Measurements from ENCODE around the gene TUBG2.
A peak's percentile ranks its signal among the peaks of the same experiment; 100 is the strongest.
"Not testable (repeated sequence)": the region's sequence is repeated elsewhere in the genome, so short reads cannot be mapped to it uniquely, and the experiment has no call there.

Gene TUBG2

DNA sequence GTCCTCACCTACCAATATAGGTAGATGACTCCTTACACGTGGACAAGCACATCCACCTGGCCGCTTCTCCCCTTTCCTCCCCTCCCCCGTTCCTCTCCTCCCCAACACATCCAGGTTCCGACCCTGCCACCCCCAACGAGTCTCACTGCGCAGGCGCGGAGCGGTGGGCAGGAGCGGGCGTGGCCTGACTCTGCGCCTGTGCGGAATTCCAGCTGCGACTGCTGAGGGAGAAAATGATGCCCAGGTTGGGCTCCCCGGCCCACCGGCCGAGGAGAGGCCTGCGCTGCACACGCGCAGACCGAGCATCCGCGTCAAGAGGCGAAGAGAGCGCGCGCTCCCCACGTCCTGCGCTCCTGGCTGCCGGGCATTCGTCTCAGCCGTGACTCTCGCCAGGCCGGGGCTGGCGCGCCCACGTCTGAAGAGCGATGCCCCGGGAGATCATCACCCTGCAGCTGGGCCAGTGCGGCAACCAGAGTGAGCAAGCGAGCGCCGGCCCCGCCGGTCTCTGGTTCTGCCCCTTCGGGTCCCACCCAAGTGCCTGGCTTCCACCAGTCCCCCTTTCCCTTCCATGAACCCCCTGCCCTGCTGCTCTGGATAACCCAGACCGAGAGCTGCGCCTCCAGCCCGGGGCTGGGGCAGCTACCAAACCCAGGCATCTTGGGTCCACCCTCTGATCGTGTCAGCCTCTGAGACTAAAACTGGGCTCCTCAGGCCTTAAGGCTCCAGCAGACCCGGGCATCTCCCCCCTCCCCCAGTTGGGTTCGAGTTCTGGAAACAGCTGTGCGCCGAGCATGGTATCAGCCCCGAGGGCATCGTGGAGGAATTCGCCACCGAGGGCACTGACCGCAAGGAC is at the start of gene TUBG2:
Gene TUBG2, plus strand, starts transcription at position 206 of the 853 bp plus-strand sequence. Its CDS starts 220 bp downstream, at position 426.
- peak; percentile 53 for DNase-seq (ENCODE audit: low read depth)

DNA sequence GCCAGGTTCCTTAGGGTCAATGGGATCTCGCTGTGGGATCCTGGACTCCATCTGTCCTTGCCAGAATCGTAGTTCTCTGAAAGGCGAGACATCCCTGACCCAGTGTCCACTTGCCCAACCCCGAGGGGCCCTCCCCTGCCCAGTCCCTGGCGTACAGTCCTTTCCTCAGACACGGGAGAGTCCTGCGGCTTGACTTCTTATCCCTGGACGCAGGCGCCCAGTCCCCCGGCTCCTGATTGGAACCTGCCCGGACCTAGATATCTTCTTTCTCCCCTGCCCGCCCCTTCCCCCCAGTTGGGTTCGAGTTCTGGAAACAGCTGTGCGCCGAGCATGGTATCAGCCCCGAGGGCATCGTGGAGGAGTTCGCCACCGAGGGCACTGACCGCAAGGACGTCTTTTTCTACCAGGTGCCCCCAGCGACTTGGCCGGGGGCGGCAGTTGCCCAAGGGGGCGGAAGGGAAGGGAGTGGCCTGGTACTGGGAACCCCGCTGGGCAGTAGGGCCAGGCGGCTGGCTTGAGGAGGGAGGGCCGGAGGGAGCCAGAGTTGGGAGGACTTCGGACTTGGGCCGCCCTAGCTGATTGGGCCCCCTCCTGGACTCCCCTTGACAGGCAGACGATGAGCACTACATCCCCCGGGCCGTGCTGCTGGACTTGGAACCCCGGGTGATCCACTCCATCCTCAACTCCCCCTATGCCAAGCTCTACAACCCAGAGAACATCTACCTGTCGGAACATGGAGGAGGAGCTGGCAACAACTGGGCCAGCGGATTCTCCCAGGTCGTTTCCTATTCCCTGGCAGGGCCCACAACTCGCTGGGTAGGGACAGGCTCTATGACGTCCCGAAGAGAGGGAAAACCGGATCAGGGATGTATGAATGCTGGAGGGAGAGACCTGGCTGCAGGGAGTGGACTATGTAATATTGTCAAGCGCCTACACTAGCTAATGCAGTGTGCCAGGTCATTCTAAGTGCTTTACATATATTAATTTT is 49.0 kb upstream of the TUBG2 start:
- not testable (repeated sequence) for DNase-seq (ENCODE audit: low read depth)

DNA sequence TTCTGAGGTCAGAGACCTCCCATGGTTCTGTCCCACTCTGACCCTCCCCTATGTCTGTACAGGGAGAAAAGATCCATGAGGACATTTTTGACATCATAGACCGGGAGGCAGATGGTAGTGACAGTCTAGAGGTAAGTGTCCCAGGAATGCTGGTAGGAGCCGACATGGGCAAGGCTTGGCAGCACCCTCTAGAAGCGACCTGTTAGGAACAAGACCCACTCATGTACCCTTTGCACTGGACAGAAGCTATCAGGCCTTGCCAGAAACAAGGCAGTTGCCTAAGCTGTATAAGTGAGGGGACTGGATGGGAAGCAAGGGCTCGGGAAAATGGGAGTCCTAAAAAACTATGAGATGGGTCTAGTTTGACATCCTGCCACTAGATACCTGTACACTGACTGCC is 47.1 kb upstream of the TUBG2 start:
- no peak for DNase-seq (ENCODE audit: low read depth)

DNA sequence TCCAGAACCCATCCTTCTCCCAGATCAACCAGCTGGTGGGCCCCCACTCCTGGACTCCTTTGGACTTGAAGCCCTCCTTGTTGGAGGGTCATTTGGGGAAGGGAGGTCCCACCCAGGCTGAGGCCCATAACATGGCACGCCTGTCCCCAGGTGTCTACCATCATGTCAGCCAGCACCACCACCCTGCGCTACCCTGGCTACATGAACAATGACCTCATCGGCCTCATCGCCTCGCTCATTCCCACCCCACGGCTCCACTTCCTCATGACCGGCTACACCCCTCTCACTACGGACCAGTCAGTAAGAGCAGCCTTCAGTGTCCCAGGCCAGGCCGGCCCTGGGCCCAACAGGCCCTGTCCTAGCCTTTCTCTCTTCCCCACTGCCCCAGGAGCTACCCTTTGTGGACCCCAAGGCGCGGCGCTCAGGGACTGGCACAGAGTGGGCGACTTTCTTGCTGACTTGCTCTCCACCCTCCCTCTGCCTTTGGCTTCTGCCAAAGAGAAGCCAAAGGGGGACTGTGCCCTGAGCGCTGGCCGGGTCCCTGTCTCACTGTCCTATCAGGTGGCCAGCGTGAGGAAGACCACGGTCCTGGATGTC is 45.3 kb upstream of the TUBG2 start:
- no peak for DNase-seq (ENCODE audit: low read depth)

DNA sequence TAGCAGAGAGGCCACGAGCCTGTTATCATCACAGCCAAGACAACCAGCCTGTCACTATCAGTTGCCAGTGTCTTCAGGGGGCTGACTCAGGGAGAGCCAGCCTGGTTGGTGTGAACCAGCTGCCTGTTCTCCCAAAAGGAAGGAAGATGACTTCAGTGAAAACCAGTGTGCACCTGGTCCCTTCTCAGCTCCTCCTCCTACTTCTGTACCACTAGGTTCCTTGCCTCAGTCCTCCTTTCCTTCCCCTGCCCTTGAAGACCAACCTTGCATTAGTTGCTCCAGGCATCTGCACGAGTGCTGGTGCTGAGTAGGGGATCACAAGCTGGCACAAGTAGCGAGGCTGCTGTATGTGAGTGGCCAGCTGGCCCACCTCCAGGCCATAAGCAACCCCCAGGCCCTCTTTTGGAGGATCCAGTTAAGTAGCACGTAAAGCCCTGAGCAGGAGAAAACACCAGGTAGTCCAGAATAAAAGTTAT is 41.1 kb upstream of the TUBG2 start:
- no peak for DNase-seq (ENCODE audit: low read depth)

DNA sequence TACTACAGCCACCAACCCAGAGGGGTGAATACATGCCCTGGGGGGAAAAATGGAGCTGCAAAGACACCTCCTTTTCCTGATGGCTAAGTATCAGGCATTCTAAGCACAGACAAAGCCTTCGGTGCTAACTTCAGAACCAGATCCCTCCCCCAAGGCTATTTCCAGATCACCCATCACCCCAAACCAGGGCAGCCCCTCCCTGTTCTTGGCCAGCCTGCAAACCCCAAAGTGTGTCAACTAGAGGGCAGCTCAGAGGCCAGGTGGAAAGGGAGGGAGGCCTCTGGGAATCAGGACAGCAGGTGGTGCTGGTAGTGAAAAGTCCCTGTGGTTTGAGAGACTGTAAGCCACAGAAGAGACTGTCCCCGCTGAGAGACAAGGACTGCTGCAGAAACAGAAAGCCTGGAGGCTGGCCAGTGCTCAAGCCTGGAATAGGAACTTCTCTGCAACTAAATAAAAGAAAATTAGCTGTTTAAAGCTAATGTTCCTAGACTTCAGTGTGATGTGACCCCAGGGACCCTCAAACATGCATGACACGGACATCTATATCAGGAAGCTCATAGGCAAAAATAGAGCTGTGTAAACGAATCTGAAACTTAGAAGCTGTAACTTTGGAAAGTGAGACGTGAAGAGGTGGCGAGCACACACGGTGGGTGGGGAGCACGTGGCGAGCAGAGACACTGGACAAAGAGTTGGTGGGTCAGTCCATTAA is 40.5 kb upstream of the TUBG2 start:
- DNase-seq (ENCODE audit: low read depth) = no peak

DNA sequence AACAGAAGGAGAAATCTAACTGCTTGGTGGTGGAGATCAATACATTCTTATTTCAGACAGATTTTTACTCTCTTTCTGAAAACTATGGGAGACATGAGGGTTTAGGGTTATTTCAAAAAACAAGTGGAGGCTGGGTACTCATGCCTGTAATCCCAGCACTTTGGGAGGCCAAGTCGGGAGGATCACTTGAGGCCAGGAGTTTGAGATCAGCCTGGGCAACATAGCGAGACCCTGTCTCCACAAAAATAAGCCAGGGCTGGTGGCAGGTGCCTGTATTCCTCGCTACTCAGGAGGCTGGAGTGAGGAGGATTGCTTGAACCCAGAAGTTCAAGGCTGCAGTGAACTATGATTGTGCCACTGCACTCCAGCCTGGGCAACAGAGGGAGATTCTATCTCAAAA is 37.1 kb upstream of the TUBG2 start:
- not testable (repeated sequence) for DNase-seq (ENCODE audit: low read depth)

DNA sequence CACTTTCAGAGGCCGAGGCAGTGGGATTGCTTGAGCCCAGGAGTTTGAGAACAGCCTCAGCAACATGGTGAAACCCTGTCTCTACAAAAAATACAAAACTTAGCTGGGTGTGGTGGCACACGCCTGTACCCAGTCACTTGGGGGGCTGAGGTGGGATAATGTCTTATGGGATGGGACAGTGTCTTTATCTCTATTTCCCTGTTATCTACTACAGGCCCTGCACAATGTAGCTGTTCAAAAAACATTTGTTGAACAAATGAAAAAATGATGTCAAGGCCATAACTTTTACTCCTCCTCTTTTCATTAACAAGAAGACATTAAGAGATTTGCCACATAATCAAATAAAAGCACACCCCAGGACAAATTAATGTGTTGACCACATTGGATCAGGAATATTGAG is 35.8 kb upstream of the TUBG2 start:
- no peak for DNase-seq (ENCODE audit: low read depth)

DNA sequence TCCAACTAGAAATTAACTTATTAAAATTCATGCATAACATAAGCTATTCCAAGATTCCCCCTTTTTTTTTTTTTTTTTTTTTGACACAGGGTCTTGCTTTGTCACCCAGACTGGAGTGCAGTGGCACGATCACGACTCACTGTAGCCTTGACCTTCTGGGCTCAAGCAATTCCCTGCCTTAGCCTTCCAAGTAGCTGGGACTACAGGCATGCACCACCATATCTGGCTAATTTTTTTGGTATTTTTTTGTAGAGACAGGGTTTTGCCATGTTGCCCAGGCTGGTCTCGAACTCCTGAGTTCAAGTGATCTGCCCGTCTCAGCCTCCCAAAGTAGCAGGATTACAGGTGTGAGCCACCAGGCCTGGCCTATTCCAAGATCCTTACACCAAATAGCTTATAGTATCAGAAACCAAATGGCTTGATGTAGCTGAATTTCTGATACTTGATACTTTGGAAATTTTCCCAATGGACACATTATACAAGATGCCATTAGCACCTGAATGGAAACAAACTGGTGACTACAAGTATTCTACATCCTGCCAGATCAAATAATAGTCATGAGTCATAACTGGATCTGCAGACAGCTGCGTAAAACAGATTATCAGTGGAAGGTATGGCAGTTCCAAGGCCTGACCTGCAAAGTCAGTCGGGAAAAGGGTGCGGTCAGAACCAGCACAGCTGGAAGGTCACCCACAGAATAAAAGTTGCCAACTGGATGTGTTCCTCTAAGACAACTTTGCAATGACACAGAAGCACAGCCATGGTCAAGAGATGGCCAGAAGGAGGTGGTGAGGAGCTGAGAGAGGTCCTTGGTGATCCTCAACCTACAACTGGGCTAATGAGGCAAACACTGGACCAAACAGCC is 35.1 kb upstream of the TUBG2 start:
- no peak for DNase-seq (ENCODE audit: low read depth)

DNA sequence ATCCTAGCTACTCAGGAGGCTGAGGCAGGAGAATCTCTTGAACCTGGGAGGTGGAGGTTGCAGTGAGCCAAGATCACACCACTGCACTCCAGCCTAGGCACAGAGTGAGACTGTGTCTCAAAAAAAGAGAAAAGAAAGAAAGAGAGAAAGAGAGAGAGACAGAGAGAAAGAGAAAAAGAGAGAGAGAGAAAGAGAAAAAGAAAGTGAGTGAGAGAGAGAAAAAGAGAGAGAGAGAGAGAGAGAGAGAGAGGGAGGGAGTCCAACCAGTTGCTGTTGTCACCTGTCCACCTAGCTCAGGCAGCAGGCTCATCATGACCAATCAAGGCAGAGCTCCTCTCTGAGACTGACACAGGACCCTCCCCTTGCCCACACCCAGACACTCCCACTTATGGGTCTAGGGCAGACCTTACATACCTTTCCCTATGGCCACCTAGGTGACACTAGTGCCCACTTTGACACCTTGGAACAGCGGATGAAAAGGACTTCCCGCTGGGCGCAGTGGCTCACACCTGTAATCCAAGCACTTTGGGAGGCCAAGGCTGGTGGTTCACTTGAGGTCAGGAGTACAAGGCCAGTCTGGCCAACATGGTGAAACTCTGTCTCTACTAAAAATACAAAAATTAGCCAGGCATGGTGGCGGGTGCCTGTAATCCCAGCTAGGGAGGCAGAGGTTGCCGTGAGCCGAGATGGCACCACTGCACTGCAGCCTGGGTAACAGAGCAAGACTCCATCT is 31.9 kb upstream of the TUBG2 start:
- DNase-seq (ENCODE audit: low read depth) = not testable (repeated sequence)

DNA sequence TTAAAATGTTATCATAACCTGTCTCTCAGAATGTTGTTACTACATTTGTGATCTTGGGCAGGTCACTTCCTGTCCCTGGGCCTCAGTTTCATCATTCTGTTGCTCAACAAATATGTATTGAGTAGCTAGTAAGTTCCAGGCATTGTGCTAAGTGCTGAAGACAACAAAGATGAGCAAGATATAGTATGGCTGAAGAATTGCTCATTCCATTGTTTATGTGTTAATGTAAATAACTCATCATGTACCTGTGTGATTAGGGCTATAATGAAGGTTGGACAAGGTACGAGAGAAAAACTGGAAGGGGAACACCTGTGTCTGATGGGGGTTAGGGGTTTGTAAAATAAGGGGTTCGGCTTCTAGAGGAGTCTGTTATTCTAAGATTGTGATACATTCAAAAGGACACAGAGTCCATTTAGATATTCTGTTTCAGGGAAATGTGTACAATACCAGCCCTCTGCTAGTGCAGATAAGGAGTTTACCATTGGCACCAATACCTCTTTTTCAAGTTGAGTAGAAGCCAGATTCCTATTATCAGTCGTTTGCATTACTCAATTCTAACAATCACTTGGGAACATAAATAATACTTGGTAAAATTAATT is 29.6 kb upstream of the TUBG2 start:
- DNase-seq (ENCODE audit: low read depth) = no peak

DNA sequence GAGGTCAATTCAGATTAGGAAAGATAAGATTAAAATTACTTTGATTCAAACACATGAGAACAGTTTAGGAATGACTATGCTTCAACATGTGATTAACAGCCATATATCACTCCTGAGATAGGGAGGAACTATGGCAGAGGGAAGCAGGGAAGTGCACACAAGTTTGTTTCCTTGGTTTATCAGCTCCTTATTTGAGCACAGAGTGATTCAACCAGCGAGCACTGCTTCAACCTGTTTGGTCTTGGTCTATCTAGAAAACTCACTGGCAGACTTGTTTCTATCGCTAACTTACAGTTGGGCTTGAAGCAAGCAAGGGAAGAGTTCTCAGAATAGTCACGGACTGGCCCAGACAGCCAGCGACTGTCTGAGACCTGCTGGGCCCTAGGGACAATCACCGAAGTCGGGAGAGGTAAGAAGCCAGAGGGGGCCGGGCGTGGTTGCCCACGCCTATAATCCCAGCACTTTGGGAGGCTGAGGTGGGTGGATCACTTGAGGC is 26.1 kb upstream of the TUBG2 start:
- no peak for DNase-seq (ENCODE audit: low read depth)

DNA sequence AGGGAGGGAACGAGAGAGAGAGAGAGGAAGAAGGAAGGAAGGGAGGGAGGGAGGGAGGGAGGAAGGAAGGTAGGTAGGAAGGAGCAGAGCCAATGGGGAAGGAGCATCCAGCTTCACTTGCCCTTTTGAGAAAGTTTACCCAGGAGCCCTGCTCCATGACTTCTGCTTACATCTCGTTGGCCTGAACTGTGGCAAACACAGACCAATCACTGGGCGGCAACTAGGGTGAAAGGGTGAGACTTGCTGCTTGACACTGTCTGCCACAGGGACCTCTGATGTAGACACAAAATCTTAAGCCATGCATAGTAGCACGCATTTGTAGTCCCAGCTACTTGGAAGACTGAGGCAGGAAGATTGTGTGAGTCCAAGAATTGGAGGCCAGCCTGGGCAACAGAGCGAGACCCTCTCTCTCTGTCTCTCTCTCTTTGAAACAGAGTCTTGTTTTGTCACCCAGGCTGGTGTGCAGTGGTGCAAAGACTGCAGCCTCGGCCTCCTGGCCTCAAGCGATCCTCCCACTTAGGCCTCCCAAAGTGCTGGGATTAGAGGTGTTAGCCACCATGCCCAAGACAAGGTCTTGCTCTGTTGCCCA is 19.5 kb upstream of the TUBG2 start:
- no peak for DNase-seq (ENCODE audit: low read depth)

DNA sequence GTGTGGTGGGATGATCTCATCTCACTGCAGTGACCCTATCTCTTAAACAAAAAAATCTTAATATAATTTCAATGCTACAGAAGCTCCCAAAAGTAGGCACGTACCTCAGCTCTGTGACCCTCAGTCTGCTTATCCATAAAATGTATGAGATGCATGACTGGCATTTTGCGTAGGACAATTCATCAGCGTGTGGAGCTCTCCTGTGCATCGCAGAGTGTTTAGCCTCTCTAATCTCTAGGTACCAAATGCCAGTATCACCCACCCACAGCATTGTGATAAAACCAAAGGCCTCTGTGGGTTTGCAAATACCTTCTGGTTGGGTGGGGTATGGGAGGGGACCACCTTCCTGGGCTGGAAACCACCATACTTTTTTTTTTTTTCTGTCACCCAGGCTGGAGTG is 19.0 kb upstream of the TUBG2 start:
- no peak for DNase-seq (ENCODE audit: low read depth)

DNA sequence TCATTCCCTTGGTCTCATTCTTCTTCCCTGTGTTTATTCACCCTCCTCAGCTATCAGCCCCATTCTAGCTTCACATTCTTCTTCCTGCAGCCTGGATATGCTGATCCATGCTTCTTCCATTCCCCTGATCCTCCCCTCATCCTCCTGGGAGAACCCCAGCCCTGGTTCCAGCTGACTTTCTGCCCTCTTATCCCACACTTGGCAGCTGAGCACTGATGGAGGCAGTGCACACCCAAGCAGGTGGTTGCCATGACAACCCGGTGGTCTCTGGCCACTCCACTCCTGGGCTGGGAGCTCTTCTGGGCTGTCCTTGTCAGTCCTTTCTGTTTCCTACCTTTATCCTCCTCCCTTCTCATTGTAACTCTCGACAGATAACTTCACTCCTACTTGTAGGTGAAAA is 16.7 kb upstream of the TUBG2 start:
- DNase-seq (ENCODE audit: low read depth) = no peak

DNA sequence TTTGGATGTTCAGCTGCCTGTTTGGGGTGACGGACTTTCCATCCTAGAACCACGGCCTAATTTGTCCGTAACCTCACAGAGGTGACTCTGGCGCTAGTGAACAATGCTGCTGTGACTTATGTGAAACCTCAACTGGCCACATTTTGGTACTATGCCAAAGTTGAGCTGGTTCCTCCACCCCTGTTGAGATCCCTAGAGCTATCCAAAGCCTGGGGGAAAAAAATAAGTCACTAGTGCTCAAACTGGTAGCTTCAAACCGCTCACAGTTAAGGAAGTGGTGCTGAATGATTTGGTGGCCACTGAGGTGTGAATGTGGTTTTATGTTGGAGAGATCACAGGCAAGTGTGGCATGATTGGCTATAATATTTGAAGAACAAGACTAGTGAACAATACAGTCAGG is 11.3 kb upstream of the TUBG2 start:
- DNase-seq (ENCODE audit: low read depth) = no peak

DNA sequence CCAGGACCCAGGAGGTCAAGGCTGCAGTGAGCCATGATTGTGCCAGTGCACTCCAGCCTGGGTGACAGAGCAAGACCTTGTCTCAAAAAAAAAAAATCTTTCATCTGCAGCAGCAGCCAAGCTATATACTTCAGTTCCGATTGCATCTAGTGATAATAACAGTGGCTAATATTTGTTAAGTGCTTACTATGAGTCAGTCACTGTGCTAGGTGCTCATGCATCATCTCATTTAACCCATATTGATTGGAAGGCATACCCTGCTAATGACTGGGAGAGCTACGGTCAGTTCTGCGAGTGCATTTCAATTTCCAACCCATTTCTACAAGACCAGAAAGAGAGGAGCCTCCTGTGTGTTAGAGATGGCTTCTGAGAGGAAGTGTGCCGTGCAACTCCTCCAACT is 7.7 kb upstream of the TUBG2 start:
- DNase-seq (ENCODE audit: low read depth) = no peak

DNA sequence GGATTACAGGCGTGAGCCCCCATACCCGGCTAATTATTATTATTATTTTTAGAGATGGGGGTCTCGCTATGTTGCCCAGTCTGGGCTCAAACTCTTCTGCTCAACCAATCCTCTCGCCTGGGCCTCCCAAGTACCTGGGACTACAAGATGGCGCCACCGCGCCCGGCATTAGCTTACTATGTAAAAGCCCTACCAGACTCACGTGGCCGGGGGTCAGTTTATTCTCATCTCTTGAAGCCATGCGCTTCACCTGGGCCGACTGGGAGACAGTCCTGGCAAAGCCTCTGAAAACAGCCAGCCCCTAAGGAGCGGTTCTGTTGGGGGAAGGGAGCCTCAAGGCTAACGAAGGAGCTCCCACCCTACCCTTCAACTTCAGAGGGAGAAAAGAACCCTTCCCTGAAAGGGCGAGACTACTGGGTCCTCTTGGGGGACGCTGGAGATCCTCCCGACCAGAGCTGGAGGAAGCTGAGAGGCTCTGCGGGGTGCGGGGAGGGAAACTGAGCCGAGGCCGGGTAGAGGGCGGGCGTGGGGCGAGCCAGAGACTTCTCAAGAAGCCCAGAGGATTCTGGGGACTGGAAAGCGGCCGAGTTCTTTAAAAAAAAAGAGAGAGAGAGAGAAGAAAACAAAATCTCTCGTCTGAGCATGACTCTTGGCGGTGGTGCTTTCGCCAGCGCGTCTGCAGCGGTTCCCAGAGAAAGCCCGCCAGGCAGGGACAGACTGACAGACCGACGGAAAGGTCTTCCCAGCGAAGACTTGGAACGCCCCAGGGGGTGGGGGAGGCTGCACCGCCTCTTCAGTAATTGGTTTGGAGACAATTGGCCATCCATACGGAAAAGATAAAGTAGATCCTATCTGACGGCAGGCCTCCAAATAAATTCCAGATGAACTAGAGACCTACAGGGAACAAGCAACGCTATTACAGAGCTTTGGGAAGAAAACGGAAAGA is 5.6 kb upstream of the TUBG2 start:
- peak; percentile 52 for DNase-seq (ENCODE audit: low read depth)

Measured in GM04503 (cell line).